A549 (cell line): ENCODE measurements around the gene QPRT.

Experiments
- CTCF ChIP-seq: fragments of >200 bp; sonication (Bioruptor Twin); formaldehyde crosslinking; IDR thresholded peaks from 3 replicates; pipeline ENCODE4 v1.5.1; 2016
- ELK1 ChIP-seq: fragments of 150-350 bp; IDR thresholded peaks from 2 replicates; pipeline ENCODE4 v1.6.1; 2014; ENCODE audit warnings: low read depth, mild to moderate bottlenecking, low read length
- KDM5A ChIP-seq: fragments of 200-600 bp; sonication (generic); IDR thresholded peaks from 2 replicates; pipeline ENCODE4 v1.6.1; 2016; ENCODE audit warnings: antibody characterized with exemption, mild to moderate bottlenecking
- NFE2L2 ChIP-seq: fragments of 150-350 bp; conservative IDR thresholded peaks from 2 replicates; pipeline ENCODE4 v1.6.1; 2014; ENCODE audit warnings: low read length
- PHF8 ChIP-seq: fragments of 200-600 bp; sonication (generic); IDR thresholded peaks from 2 replicates; pipeline ENCODE4 v1.6.1; 2016; ENCODE audit warnings: low read depth, mild to moderate bottlenecking, antibody characterized with exemption, moderate library complexity, borderline replicate concordance
- USF2 ChIP-seq: fragments of 450-650 bp; IDR thresholded peaks from 2 replicates; pipeline ENCODE4 v1.6.1; 2014; ENCODE audit warnings: antibody characterized with exemption

- no peak for TF ChIP-seq CTCF
- TF ChIP-seq KDM5A: no peak
- no peak for TF ChIP-seq USF2
- TF ChIP-seq ELK1: no peak
- TF ChIP-seq PHF8: no peak
- TF ChIP-seq NFE2L2: no peak
Observed at GRCh38 chr16:29738514-29738913, 59.5 kb downstream of the QPRT start.
